Vagina (tissue), 2 donors: ENCODE data around the gene TLE7. TPM values are rescaled to one million over a fixed set of nuclear protein-coding genes. Genes with fewer than 3 reads are reported as not detected.

Experiments
- DNase-seq, 2 donors: peaks; one replicate each; pipeline ENCODE4 v3.0.0-alpha.2; 2017; ENCODE audit errors: extremely low spot score in 2 of 2
- H3K27ac ChIP-seq: fragments of 200-600 bp; sonication (generic); one replicate; pipeline ENCODE4 v1.5.1; 2019
- H3K27me3 ChIP-seq: fragments of 200-600 bp; sonication (generic); one replicate; pipeline ENCODE4 v1.5.1; 2019
- H3K36me3 ChIP-seq, 2 donors: fragments of 200-600 bp; sonication (generic); one replicate each; pipeline ENCODE4 v1.5.1; 2017 to 2019
- H3K4me1 ChIP-seq: fragments of 200-600 bp; sonication (generic); one replicate; pipeline ENCODE4 v1.5.1; 2019
- H3K4me3 ChIP-seq, 2 donors: fragments of 200-600 bp; sonication (generic); 1 replicate in 1 of 2; 2 replicates in 1 of 2; pipeline ENCODE4 v1.5.1; 2016 to 2019
- H3K9me3 ChIP-seq: fragments of 200-600 bp; sonication (generic); one replicate; pipeline ENCODE4 v1.5.1; 2019
- POLR2A ChIP-seq, 2 donors: fragments of 450-650 bp; IDR thresholded peaks; one replicate each; pipeline ENCODE4 v1.6.1; 2017; ENCODE audit warnings: antibody characterized with exemption in 2 of 2, mild to moderate bottlenecking in 2 of 2, moderate library complexity in 2 of 2
- POLR2AphosphoS5 ChIP-seq, 2 donors: sonication (generic); formaldehyde crosslinking; IDR thresholded peaks; one replicate each; pipeline ENCODE4 v1.9.0; 2017; ENCODE audit warnings: antibody characterized with exemption in 2 of 2, mild to moderate bottlenecking in 2 of 2, low read depth in 1 of 2; ENCODE audit not compliant: insufficient read depth in 1 of 2
- intact Hi-C: fragments of 100-400 bp; cut with DNase I; formaldehyde crosslinking; loops from one replicate; pipeline ENCODE4 v1.15.1; 2023
- total RNA-seq: library from RNA; depleted of rRNA; stranded (reverse); fragments of >200 nt; gene quantifications from one replicate; pipeline ENCODE4 v1.2.3, GENCODE V29; 2016
- TF ChIP-seq, protein P1 (sequence below), 3 experiments: fragments of 450-650 bp in 2 of 3; fragments of 200-600 bp in 1 of 3; sonication (generic) in 1 of 3; IDR thresholded peaks; one replicate each; pipeline ENCODE4 v1.5.1; 2017 to 2019; ENCODE audit warnings: antibody characterized with exemption in 3 of 3, mild to moderate bottlenecking in 2 of 3, moderate library complexity in 2 of 3

Gene TLE7
- total RNA-seq, 1 donor from 2014 or later: not detected

DNA sequence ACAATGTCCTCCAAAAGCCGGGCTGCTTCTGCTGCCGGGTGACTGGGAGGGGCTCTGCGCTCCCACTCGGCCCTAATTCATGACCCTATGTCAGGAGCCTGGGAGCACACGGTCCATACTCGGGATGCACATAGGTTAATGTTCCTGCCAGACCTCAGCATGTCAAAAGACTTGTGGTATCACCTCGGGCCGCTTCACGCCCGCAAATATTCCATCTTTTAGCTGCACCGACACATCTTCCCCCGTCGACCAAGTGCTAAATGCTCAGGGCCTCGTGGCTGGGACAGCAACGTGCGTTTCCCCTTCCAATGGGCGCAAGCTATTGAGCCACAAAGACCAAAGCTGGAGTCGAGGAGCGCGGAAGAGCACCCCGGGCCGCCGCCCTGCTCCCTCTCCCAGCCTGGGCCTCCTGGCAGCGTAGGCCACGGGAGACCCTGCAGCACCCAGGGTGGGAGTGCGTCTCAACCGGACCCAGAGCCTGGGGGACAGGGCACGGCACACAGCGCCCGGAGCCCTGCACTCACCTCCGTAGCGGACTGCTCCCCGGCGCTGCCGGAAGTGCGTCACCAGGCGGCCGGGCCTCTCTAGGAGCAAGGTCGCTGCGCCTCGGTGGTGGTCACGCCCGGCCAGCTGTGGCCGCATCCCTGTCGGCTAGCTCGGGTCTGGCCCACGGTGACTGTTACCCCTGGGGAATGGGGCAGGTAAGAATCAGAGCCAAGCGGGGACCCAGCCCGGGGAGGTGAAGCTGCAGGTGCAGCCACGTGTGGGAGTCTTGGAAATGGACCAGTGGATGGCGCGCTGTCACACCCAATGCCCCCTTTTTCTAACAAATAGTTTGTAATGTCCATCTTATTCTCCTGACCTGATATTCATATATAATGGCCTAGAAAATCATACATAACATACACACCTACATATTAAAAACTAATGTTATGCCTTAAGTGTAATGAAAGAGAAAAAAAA lies 20.1 kb upstream of the TLE7 start, which contains the start of gene ZNF23:
Gene ZNF23, minus strand, starts transcription at position 562 of the 963 bp plus-strand sequence. CDS start 5,451 bp downstream, outside the sequence.
- Histone ChIP-seq H3K27ac (peak within 1 kb of the TSS; percentile 66), H3K9me3 (no peaks in the 10 kb centered on the region), H3K36me3 (no peaks in the 10 kb centered on the region), H3K4me3 (peak within 1 kb of the TSS; percentile 66 to 95), H3K4me1 (peaks cover 10% of the 10 kb centered on the region), H3K27me3 (no peaks in the 10 kb centered on the region)
- no peak for DNase-seq
- TF ChIP-seq POLR2AphosphoS5 (IDR thresholded peaks at IDR 0.05; ENCODE audit: insufficient read depth in 1 of 2, low read depth in 1 of 2) (peak; percentile 91 to 93), POLR2A (IDR thresholded peaks at IDR 0.05) (peak in 1 of 2 donors; percentile 43)
- TF ChIP-seq, protein P1, sequence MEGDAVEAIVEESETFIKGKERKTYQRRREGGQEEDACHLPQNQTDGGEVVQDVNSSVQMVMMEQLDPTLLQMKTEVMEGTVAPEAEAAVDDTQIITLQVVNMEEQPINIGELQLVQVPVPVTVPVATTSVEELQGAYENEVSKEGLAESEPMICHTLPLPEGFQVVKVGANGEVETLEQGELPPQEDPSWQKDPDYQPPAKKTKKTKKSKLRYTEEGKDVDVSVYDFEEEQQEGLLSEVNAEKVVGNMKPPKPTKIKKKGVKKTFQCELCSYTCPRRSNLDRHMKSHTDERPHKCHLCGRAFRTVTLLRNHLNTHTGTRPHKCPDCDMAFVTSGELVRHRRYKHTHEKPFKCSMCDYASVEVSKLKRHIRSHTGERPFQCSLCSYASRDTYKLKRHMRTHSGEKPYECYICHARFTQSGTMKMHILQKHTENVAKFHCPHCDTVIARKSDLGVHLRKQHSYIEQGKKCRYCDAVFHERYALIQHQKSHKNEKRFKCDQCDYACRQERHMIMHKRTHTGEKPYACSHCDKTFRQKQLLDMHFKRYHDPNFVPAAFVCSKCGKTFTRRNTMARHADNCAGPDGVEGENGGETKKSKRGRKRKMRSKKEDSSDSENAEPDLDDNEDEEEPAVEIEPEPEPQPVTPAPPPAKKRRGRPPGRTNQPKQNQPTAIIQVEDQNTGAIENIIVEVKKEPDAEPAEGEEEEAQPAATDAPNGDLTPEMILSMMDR (IDR thresholded peaks at IDR 0.05): peak in 1 of 3 experiments; percentile 4
- intact Hi-C loops: no loop called here

DNA sequence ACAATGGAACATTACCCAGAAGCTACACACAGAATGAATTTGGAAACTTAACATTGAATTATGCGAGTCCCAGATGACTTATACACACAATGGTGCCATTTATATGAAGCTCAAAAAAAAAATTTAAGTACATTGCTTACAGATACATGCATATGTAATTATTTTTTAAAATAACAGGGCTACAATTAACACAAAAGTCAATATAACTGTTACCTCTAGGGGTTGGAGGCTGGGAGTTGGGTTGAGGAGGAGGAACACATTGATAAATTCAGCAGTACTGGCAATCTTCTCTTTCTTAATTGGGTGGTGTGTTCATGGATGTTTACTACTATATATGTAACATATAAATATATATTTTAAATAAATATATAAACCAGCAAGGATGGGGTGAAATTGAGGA lies 19.1 kb upstream of the TLE7 start:
- peaks cover 0 to 8% of the 10 kb centered on the region in 2 donors for H3K36me3 ChIP-seq
- no peak overlapping the region for H3K27ac ChIP-seq
- TF ChIP-seq POLR2AphosphoS5 (IDR thresholded peaks at IDR 0.05; ENCODE audit: insufficient read depth in 1 of 2, low read depth in 1 of 2) (no peak), POLR2A (IDR thresholded peaks at IDR 0.05) (no peak)
- TF ChIP-seq, protein P1 (IDR thresholded peaks at IDR 0.05): no peak
- H3K4me1 ChIP-seq: peaks cover 10% of the 10 kb centered on the region
- H3K27me3 ChIP-seq: no peaks in the 10 kb centered on the region
- no peaks in the 10 kb centered on the region for H3K9me3 ChIP-seq
- intact Hi-C loops: no loop called here
- H3K4me3 ChIP-seq: peak overlapping the region in 1 of 2 donors; percentile 66
- DNase-seq: no peak

DNA sequence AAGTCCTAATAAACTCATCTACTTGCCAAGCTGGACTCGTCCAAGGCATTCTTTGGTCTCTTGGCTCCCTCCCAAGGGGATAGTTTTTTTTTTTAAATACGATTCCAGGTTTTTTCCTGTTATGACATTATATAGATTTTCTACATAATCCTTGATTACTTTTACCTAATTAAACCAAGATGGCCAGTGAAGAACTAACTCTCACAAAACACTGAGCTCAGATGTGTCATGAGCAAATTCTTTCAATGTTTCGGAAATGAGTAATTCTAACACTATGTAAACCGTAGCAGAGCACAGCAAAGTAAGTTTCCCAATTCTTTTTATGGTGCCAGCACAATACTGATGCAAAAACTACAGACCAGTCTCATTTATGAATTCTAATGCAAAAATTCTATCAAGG lies 18.4 kb upstream of the TLE7 start:
- H3K36me3 ChIP-seq: peaks cover 0 to 15% of the 10 kb centered on the region in 2 donors
- intact Hi-C loops: no loop called here
- no peak overlapping the region for H3K27ac ChIP-seq
- TF ChIP-seq POLR2AphosphoS5 (IDR thresholded peaks at IDR 0.05; ENCODE audit: insufficient read depth in 1 of 2, low read depth in 1 of 2): no peak
- no peak for TF ChIP-seq POLR2A (IDR thresholded peaks at IDR 0.05)
- TF ChIP-seq, protein P1 (IDR thresholded peaks at IDR 0.05): no peak
- H3K4me1 ChIP-seq: peaks cover 10% of the 10 kb centered on the region
- H3K4me3 ChIP-seq: no peak overlapping the region
- no peak for DNase-seq
- no peaks in the 10 kb centered on the region for H3K9me3 ChIP-seq
- H3K27me3 ChIP-seq: no peaks in the 10 kb centered on the region

- peaks cover 0 to 23% of the 10 kb centered on the region in 2 donors for H3K36me3 ChIP-seq
- no peaks in the 10 kb centered on the region for H3K27me3 ChIP-seq
- no peak overlapping the region for H3K4me3 ChIP-seq
- no peak for DNase-seq
- TF ChIP-seq POLR2A (IDR thresholded peaks at IDR 0.05): no peak
- TF ChIP-seq, protein P1 (IDR thresholded peaks at IDR 0.05): no peak
- no peak for TF ChIP-seq POLR2AphosphoS5 (IDR thresholded peaks at IDR 0.05; ENCODE audit: insufficient read depth in 1 of 2, low read depth in 1 of 2)
- peaks cover 10% of the 10 kb centered on the region for H3K4me1 ChIP-seq
- intact Hi-C loops: no loop called here
- H3K9me3 ChIP-seq: no peaks in the 10 kb centered on the region
- no peak overlapping the region for H3K27ac ChIP-seq
These were observed 17.7 kb upstream of the TLE7 start for GRCh38 chr16:71459510-71459909.

DNA sequence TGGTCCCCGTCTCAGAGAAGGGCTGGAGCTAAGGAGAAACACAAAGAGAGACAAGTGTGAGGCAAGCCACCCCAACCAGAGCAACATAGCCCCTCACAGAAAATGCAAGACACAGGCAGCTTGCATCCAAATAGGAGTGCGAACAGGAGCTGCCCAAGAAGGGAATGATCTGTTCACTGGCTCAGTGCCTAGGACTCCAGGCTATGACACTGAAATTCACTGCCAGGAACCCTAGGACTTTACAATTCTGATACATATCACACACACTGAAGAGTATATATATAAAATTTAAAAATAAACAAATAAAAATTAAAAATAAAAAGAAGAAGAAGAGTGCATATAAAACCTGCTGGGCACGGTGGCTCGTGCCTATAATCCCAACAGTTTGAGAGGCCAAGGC lies 14.9 kb upstream of the TLE7 start:
- Histone ChIP-seq H3K27ac (no peak overlapping the region), H3K4me3 (no peak overlapping the region), H3K4me1 (peaks cover 10% of the 10 kb centered on the region), H3K27me3 (no peaks in the 10 kb centered on the region), H3K9me3 (no peaks in the 10 kb centered on the region), H3K36me3 (peaks cover 10 to 50% of the 10 kb centered on the region in 2 donors)
- no peak for TF ChIP-seq POLR2A (IDR thresholded peaks at IDR 0.05)
- TF ChIP-seq, protein P1 (IDR thresholded peaks at IDR 0.05): no peak
- no peak for TF ChIP-seq POLR2AphosphoS5 (IDR thresholded peaks at IDR 0.05; ENCODE audit: insufficient read depth in 1 of 2, low read depth in 1 of 2)
- no peak for DNase-seq
- intact Hi-C loops: no loop called here
